ENCODE results near the gene YIPF5.

The YIPF5 gene

GRCh38 chr5:144177548-144177947 is 7.1 kb upstream of the YIPF5 start:
- DNase-seq, result no peak

- DNase-seq, result no peak
Measured at GRCh38 chr5:144173766-144174165, 3.3 kb upstream of the YIPF5 start.

GRCh38 chr5:144169904-144170275 is 569 bp downstream of the YIPF5 start:
- DNase-seq, result no peak

- no peak for DNase-seq
Measured at GRCh38 chr5:144167998-144168397, 2.5 kb downstream of the YIPF5 start.

- DNase-seq, result no peak
Measured at GRCh38 chr5:144166696-144167095, 3.8 kb downstream of the YIPF5 start.

GRCh38 chr5:144162686-144163085 is 7.8 kb downstream of the YIPF5 start:
- no peak for DNase-seq

- no peak for DNase-seq
Measured at GRCh38 chr5:144156767-144157171, 13.7 kb downstream of the YIPF5 start.

GRCh38 chr5:144151026-144151425 is 19.4 kb downstream of the YIPF5 start:
- DNase-seq, result no peak

GRCh38 chr5:144144956-144145751 is 25.3 kb downstream of the YIPF5 start:
- no peak for DNase-seq

- DNase-seq, result no peak
Measured at GRCh38 chr5:144143625-144144024, 26.8 kb downstream of the YIPF5 start.

- DNase-seq, result no peak
Measured at GRCh38 chr5:144142824-144143162, 27.7 kb downstream of the YIPF5 start.

- DNase-seq, result no peak
Measured at GRCh38 chr5:144142139-144142823, 28.2 kb downstream of the YIPF5 start.

GRCh38 chr5:144141585-144141984 is 28.9 kb downstream of the YIPF5 start:
- no peak for DNase-seq

GRCh38 chr5:144139586-144139985 is 30.9 kb downstream of the YIPF5 start:
- DNase-seq, result no peak

- DNase-seq, result no peak
Measured at GRCh38 chr5:144135113-144135762, 35.2 kb downstream of the YIPF5 start.

GRCh38 chr5:144134194-144134826 is 36.1 kb downstream of the YIPF5 start:
- DNase-seq, result no peak

- DNase-seq, result no peak
Measured at GRCh38 chr5:144133050-144133633, 37.3 kb downstream of the YIPF5 start.

GRCh38 chr5:144131261-144131660 is 39.2 kb downstream of the YIPF5 start:
- DNase-seq, result no peak

- no peak for DNase-seq
Measured at GRCh38 chr5:144130306-144130705, 40.2 kb downstream of the YIPF5 start.

- DNase-seq, result no peak
Measured at GRCh38 chr5:144128844-144129243, 41.6 kb downstream of the YIPF5 start.

- DNase-seq, result no peak
Measured at GRCh38 chr5:144126707-144127106, 43.8 kb downstream of the YIPF5 start.

- DNase-seq, result no peak
Measured at GRCh38 chr5:144125163-144125726, 45.2 kb downstream of the YIPF5 start.

GRCh38 chr5:144122641-144123040 is 47.8 kb downstream of the YIPF5 start:
- no peak for DNase-seq

All from stimulated activated naive CD4-positive, alpha-beta T cell treated with Interleukin-2 at 50 U/mL for 16 hours (primary cell).